Adrenal gland (tissue), 12 donors: Measurements from ENCODE around the gene PROM1. TPM values are rescaled to one million over a fixed set of nuclear protein-coding genes. Genes with fewer than 3 reads are reported as not detected.

Source experiments
- DNase-seq, 7 donors: peaks; one replicate each; pipeline ENCODE4 v3.0.0-alpha.2; 2019 to 2020
- H3K27ac ChIP-seq, 5 donors: fragments of 200-600 bp; sonication (generic) in 4 of 5; 1 replicate in 3 of 5; 2 replicates in 2 of 5; pipeline versions ENCODE4 v1.5.1 to v1.8.0; 2016 to 2020; ENCODE audit warnings: mild to moderate bottlenecking in 1 of 5
- H3K27me3 ChIP-seq: fragments of 200-600 bp; 2 replicates; pipeline ENCODE4 v1.8.0; 2021
- H3K36me3 ChIP-seq, 2 donors: fragments of 200-600 bp; replicated peaks in 1 of 2; 1 replicate in 1 of 2; 2 replicates in 1 of 2; pipeline versions ENCODE4 v1.5.1 to v1.8.0; 2018 to 2022
- H3K4me1 ChIP-seq, 2 donors: fragments of 200-600 bp; replicated peaks in 1 of 2; 1 replicate in 1 of 2; 2 replicates in 1 of 2; pipeline versions ENCODE4 v1.5.1 to v1.8.0; 2018 to 2021
- H3K4me3 ChIP-seq, 4 donors: fragments of 200-600 bp; sonication (generic) in 3 of 4; one replicate each; pipeline ENCODE4 v1.5.1; 2016 to 2018
- H3K9me3 ChIP-seq, 3 donors: fragments of 200-600 bp; sonication (generic) in 1 of 3; replicated peaks in 1 of 3; 1 replicate in 2 of 3; 2 replicates in 1 of 3; pipeline versions ENCODE4 v1.5.1 to v1.8.0; 2016 to 2021
- POLR2A ChIP-seq, 2 donors: fragments of 450-650 bp; IDR thresholded peaks; one replicate each; pipeline ENCODE4 v1.6.1; 2017; ENCODE audit warnings: antibody characterized with exemption in 2 of 2, mild to moderate bottlenecking in 2 of 2, moderate library complexity in 1 of 2
- WGBS, 4 donors: extraction: QIAGEN DNeasy Blood & Tissue Kit in 2 of 4; methylation state at CpG; one replicate each; pipeline versions ENCODE4 v1.1.5 to v1.1.7; 2013 to 2017; 5-methylcytosine and 5-hydroxymethylcytosine counted together
- intact Hi-C, 2 donors: fragments of 100-400 bp; cut with DNase I; formaldehyde crosslinking; loops; one replicate each; pipeline versions ENCODE4 v1.14.1 to v1.15.0; 2022 to 2023
- polyA plus RNA-seq, 3 donors: library from polyadenylated mRNA; stranded (reverse); fragments of 200-250 nt in 2 of 3; fragments of 350-450 nt in 1 of 3; fragmentation: Illumina TruSeq in 1 of 3; extraction: RNeasy Lipid Tissue Mini Kit (QIAGEN cat#74804) in 1 of 3; gene quantifications; one replicate each; pipeline ENCODE4 v1.2.3, GENCODE V29; 2013 to 2014
- total RNA-seq, 9 donors: library from RNA; depleted of rRNA in 4 of 9; stranded (reverse); fragments of >200 nt in 4 of 9; fragments of 120-200 nt in 1 of 9; fragmentation: NEBNext Ultra II Directional in 1 of 9; extraction: Animal tissue kit (Norgen Biotek cat#: 25700) in 1 of 9; gene quantifications; one replicate each; pipeline versions ENCODE4 v1.1.0 to v1.2.4, GENCODE V29; 2013 to 2023
- TF ChIP-seq, protein P1 (sequence below), 6 experiments: fragments of 450-650 bp in 4 of 6; fragments of 200-600 bp in 2 of 6; sonication (generic) in 1 of 6; IDR thresholded peaks; 1 replicate in 5 of 6; 2 replicates in 1 of 6; pipeline versions ENCODE4 v1.5.1 to v1.8.0; 2016 to 2021; ENCODE audit warnings: antibody characterized with exemption in 6 of 6, mild to moderate bottlenecking in 2 of 6, moderate library complexity in 1 of 6
- donor health status: healthy with polysubstance abuse.
- donor health status: Bipolar disorder and iron deficiency.
- donor health status: DM: yes; HTN: yes; CAD: no.
- donor health status: DM: no; HTN: no; CAD: no.
- donor health status: DM: no; HTN: no; CAD: no.
- donor health status: DM: yes; HTN: yes; CAD: no.

Gene PROM1
- total and polyA plus RNA-seq, 12 donors, result 0.14 to 1.6 (median 0.39) TPM; not detected in 4

DNA sequence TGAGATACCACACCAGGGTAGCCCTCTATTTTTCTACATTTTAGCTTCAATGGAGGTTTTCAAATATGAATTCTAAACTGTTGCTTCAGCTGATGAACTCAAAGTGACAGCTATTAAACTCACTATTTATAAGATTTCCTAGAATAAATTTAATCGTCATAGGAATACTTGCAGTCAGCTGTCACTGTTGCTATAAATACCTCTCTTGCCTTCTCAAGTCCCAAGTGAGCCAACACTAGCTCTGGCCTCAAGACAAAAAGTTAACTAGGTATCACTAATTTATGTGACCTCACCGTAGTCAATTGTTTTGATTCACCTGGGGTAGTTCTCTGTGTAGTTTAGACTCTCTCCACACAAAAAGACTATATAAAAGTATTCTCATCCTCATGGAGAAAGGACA, 34.3 kb upstream of the PROM1 start:
- WGBS, 4 donors, result 54 to 73% (median 67%) methylated on average over 2 of the region's 2 CpGs
- no peaks in the 10 kb centered on the region for H3K27me3 ChIP-seq
- H3K27ac ChIP-seq, result no peak overlapping the region
- no peaks in the 10 kb centered on the region for H3K36me3 ChIP-seq
- H3K4me3 ChIP-seq, result no peak overlapping the region
- H3K4me1 ChIP-seq, result no peaks in the 10 kb centered on the region
- H3K9me3 ChIP-seq, result no peaks in the 10 kb centered on the region
- intact Hi-C loops, result no loop called here
- no peak for DNase-seq
- TF ChIP-seq POLR2A (IDR thresholded peaks at IDR 0.05), result no peak
- TF ChIP-seq, protein P1, sequence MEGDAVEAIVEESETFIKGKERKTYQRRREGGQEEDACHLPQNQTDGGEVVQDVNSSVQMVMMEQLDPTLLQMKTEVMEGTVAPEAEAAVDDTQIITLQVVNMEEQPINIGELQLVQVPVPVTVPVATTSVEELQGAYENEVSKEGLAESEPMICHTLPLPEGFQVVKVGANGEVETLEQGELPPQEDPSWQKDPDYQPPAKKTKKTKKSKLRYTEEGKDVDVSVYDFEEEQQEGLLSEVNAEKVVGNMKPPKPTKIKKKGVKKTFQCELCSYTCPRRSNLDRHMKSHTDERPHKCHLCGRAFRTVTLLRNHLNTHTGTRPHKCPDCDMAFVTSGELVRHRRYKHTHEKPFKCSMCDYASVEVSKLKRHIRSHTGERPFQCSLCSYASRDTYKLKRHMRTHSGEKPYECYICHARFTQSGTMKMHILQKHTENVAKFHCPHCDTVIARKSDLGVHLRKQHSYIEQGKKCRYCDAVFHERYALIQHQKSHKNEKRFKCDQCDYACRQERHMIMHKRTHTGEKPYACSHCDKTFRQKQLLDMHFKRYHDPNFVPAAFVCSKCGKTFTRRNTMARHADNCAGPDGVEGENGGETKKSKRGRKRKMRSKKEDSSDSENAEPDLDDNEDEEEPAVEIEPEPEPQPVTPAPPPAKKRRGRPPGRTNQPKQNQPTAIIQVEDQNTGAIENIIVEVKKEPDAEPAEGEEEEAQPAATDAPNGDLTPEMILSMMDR (IDR thresholded peaks at IDR 0.05), result no peak

DNA sequence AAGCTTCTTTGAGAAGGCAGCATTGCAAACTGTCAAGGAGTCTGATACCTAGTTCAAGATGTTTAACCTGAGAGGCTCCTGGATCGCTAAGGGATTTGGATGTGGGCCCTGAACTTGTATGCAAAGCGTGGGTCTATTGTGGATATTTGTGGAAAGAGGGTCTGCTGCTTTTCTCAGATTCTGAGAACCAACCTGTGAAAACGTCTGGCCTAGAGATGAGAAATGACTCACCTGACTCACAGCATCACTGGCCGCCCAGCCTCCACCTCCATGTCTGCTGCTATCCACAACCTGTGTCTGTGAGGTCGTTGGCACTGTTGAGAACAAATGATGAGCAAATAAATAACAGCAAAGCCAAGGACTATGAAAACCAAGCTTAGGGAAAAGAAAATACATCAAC, 33.3 kb upstream of the PROM1 start:
- Histone ChIP-seq H3K4me3 (no peak overlapping the region), H3K27me3 (no peaks in the 10 kb centered on the region), H3K9me3 (no peaks in the 10 kb centered on the region), H3K4me1 (no peaks in the 10 kb centered on the region), H3K27ac (no peak overlapping the region), H3K36me3 (no peaks in the 10 kb centered on the region)
- intact Hi-C loops, result no loop called here
- 79 to 86% (median 83%) methylated on average over 5 of the region's 5 CpGs for WGBS, 4 donors
- TF ChIP-seq, protein P1 (IDR thresholded peaks at IDR 0.05), result no peak
- no peak for TF ChIP-seq POLR2A (IDR thresholded peaks at IDR 0.05)
- no peak for DNase-seq

DNA sequence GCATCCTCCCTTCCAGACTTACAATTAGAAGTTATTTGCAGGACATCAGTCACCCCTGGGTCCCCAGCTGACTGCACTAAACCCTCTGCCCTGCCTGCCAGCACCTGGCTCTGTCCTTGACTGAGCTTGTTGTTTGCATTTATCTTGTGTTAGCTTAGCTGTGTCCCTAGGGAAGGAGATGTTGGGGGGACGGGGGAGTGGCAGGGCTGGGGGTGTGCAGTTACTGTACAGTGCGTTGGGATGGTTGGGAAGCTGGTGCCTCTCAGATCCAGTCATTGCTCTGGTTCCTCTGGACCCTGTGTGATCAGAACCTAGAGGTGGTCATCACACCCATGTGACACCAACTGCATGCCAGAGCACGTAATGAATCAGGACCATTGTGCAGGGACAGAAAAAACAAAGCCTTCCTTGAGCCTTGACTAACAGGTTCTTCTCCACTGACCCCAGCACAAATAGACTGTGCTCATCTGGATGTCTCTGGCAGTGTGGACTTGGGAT, 32.7 kb upstream of the PROM1 start:
- no peak for DNase-seq
- intact Hi-C loops, result no loop called here
- Histone ChIP-seq H3K27me3 (no peaks in the 10 kb centered on the region), H3K27ac (no peak overlapping the region), H3K4me1 (no peaks in the 10 kb centered on the region), H3K9me3 (no peaks in the 10 kb centered on the region), H3K36me3 (no peaks in the 10 kb centered on the region), H3K4me3 (no peak overlapping the region)
- WGBS, 4 donors, result 67 to 92% (median 72%) methylated on average over 3 of the region's 3 CpGs
- TF ChIP-seq, protein P1 (IDR thresholded peaks at IDR 0.05), result no peak
- no peak for TF ChIP-seq POLR2A (IDR thresholded peaks at IDR 0.05)

DNA sequence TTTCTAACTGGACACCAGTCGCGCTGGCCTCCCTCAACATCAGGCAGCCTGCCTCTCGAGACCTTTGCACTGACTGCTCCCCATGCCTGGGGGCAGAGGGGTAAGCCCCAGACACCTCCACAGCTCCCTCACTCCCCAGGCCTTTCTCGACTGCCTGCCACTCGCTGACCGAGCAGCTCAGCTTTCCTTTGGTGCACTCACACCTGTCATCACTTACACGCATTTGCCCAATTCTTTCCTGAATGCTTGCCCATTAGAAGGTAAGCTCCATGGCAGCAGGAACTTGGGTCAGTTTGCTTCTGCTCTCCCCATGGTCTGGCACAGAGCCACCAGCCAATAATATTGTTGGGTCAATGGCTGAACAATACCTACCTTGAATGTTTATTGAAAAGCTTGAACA, 32.2 kb upstream of the PROM1 start:
- DNase-seq, result no peak
- TF ChIP-seq POLR2A (IDR thresholded peaks at IDR 0.05), result no peak
- TF ChIP-seq, protein P1 (IDR thresholded peaks at IDR 0.05), result no peak
- 88 to 96% (median 94%) methylated on average over 7 of the region's 7 CpGs for WGBS, 4 donors
- no peaks in the 10 kb centered on the region for H3K4me1 ChIP-seq
- H3K27me3 ChIP-seq, result no peaks in the 10 kb centered on the region
- no peaks in the 10 kb centered on the region for H3K9me3 ChIP-seq
- intact Hi-C loops, result no loop called here
- H3K4me3 ChIP-seq, result no peak overlapping the region
- H3K27ac ChIP-seq, result no peak overlapping the region
- H3K36me3 ChIP-seq, result no peaks in the 10 kb centered on the region
